A549 (cell line): ENCODE results near the gene ZFAND6. TPM values are rescaled to one million over a fixed set of nuclear protein-coding genes. Genes with fewer than 3 reads are reported as not detected.

Source experiments
- ATAC-seq, 2 experiments: fragments of 200-7000 bp in 1 of 2; fragments of >200 bp in 1 of 2; cut with Nextera tagmentation in 1 of 2; cut with Tn5 transposase in 1 of 2; 3 replicates each; pipeline versions ENCODE4 v1.8.0 to v1.9.1; 2018 to 2020; ENCODE audit warnings: mild to moderate bottlenecking in 1 of 2, moderate library complexity in 1 of 2
- CTCF ChIA-PET: fragments of 300-600 bp; sonication (Branson Sonifier 250); formaldehyde crosslinking; extraction: SDS; loops from one replicate; lab custom pipeline; 2021; ENCODE audit warnings: antibody characterized with exemption, inconsistent platforms; lab: Yijun Ruan, JAX
- POLR2A ChIA-PET: fragments of 350-600 bp; formaldehyde crosslinking; extraction: SDS; loops from one replicate; lab custom pipeline; 2021; ENCODE audit warnings: antibody characterized with exemption, inconsistent platforms; lab: Yijun Ruan, JAX
- DNase-seq, 2 experiments: peaks; one replicate each; pipeline versions ENCODE4 v3.0.0 to v3.0.0-alpha.2; 2011 to 2016; ENCODE audit warnings: low read depth in 1 of 2, low spot score in 1 of 2
- FAIRE-seq: peaks from 2 replicates; lab custom pipeline; 2011; peaks lifted over from hg19 to GRCh38; lab: Jason Lieb, UNC
- H3K27ac ChIP-seq, 2 experiments: fragments of >200 bp; sonication (Bioruptor Twin); formaldehyde crosslinking; 3 replicates each; pipeline ENCODE4 v1.5.1; 2016 to 2017
- H3K4me1 ChIP-seq: fragments of >200 bp; sonication (Bioruptor Twin); formaldehyde crosslinking; 3 replicates; pipeline ENCODE4 v1.6.1; 2016
- H3K4me2 ChIP-seq: fragments of >200 bp; sonication (Bioruptor Twin); formaldehyde crosslinking; 3 replicates; pipeline ENCODE4 v1.6.1; 2016
- H3K4me3 ChIP-seq: fragments of >200 bp; sonication (Bioruptor Twin); formaldehyde crosslinking; 3 replicates; pipeline ENCODE4 v1.5.1; 2016
- H3K9me3 ChIP-seq: fragments of >200 bp; sonication (Bioruptor Twin); formaldehyde crosslinking; 3 replicates; pipeline ENCODE4 v1.6.1; 2016
- CBX8 ChIP-seq: fragments of 200-600 bp; sonication (generic); IDR thresholded peaks from 2 replicates; pipeline ENCODE4 v1.6.1; 2016
- EHF ChIP-seq: fragments of 250-450 bp; sonication (Bioruptor Pico); IDR thresholded peaks from 2 replicates; pipeline ENCODE4 v1.5.0; 2020; ENCODE audit warnings: mild to moderate bottlenecking
- EP300 ChIP-seq, 2 experiments: fragments of >200 bp; sonication (Bioruptor Twin); formaldehyde crosslinking; IDR thresholded peaks; 2 replicates in 1 of 2; 3 replicates in 1 of 2; pipeline ENCODE4 v1.6.1; 2016 to 2017
- ESRRA ChIP-seq: fragments of 150-350 bp; IDR thresholded peaks from 2 replicates; pipeline ENCODE4 v1.6.1; 2014; ENCODE audit warnings: mild to moderate bottlenecking, low read length, borderline replicate concordance
- FOSB ChIP-seq: fragments of 250-450 bp; sonication (Bioruptor Pico); IDR thresholded peaks from 2 replicates; pipeline ENCODE4 v1.5.0; 2020; ENCODE audit warnings: mild to moderate bottlenecking, moderate library complexity
- FOSL2 ChIP-seq, 2 experiments: fragments of 450-650 bp in 1 of 2; fragments of >200 bp in 1 of 2; sonication (Bioruptor Twin) in 1 of 2; formaldehyde crosslinking; IDR thresholded peaks; 2 replicates each; pipeline versions ENCODE4 v1.5.0 to v1.6.1; 2016 to 2020; ENCODE audit warnings: mild to moderate bottlenecking in 1 of 2, moderate library complexity in 1 of 2
- FOXS1 ChIP-seq: fragments of 250-450 bp; sonication (Bioruptor Pico); IDR thresholded peaks from 2 replicates; pipeline ENCODE4 v1.5.0; 2020; ENCODE audit warnings: mild to moderate bottlenecking, moderate library complexity
- GATA3 ChIP-seq: IDR thresholded peaks from 2 replicates; pipeline ENCODE4 v1.6.1; 2012; ENCODE audit warnings: borderline replicate concordance
- MAZ ChIP-seq: fragments of 150-350 bp; IDR thresholded peaks from 2 replicates; pipeline ENCODE4 v1.6.1; 2014; ENCODE audit warnings: antibody characterized with exemption, low read depth, low read length, borderline replicate concordance
- NPAS2 ChIP-seq: fragments of 250-450 bp; sonication (Bioruptor Pico); IDR thresholded peaks from 2 replicates; pipeline ENCODE4 v1.8.0; 2022; ENCODE audit warnings: mild to moderate bottlenecking, moderate library complexity, borderline replicate concordance
- NR3C1 ChIP-seq: fragments of >200 bp; sonication (Bioruptor Twin); formaldehyde crosslinking; IDR thresholded peaks from 3 replicates; pipeline ENCODE4 v1.6.1; 2017
- POLR2A ChIP-seq: IDR thresholded peaks from 2 replicates; pipeline ENCODE4 v1.6.1; 2012; ENCODE audit warnings: mild to moderate bottlenecking, low read length
- RFX5 ChIP-seq: fragments of 450-650 bp; IDR thresholded peaks from 2 replicates; pipeline ENCODE4 v1.7.1; 2014; ENCODE audit warnings: antibody characterized with exemption, mild to moderate bottlenecking, moderate library complexity
- TP53 ChIP-seq: fragments of 250-450 bp; sonication (Bioruptor Pico); IDR thresholded peaks from 2 replicates; pipeline ENCODE4 v1.5.0; 2021; ENCODE audit warnings: mild to moderate bottlenecking, moderate library complexity
- ZFP36 ChIP-seq: fragments of 450-650 bp; IDR thresholded peaks from 2 replicates; pipeline ENCODE4 v1.6.1; 2014; ENCODE audit warnings: borderline replicate concordance; ENCODE audit not compliant: partially characterized antibody
- WGBS: methylation state at CpG from one replicate; pipeline ENCODE4 v1.1.6; 2017; ENCODE audit errors: missing lambda C conversion rate; 5-methylcytosine and 5-hydroxymethylcytosine counted together
- polyA plus RNA-seq, 4 experiments: library from polyadenylated mRNA; depleted of rRNA in 3 of 4; stranded (reverse); fragments of >200 nt; fragmentation: RNase III in 1 of 4; extraction: RNeasy Plus Mini Kit Qiagen cat#74134 plus additional on column Dnase treatment in 1 of 4; gene quantifications; 2 replicates in 3 of 4; 3 replicates in 1 of 4; pipeline ENCODE4 v1.2.3, GENCODE V29; 2011 to 2017
- TF ChIP-seq, protein P1 (sequence below): fragments of 150-350 bp; IDR thresholded peaks from 2 replicates; pipeline ENCODE4 v1.6.1; 2014; ENCODE audit warnings: low read depth, mild to moderate bottlenecking, low read length
- TF ChIP-seq, protein P2 (sequence below): fragments of 450-650 bp; IDR thresholded peaks from 2 replicates; pipeline ENCODE4 v1.6.1; 2014; ENCODE audit warnings: antibody characterized with exemption
- TF ChIP-seq, protein P3 (sequence below): fragments of 250-450 bp; sonication (Bioruptor Pico); IDR thresholded peaks from 2 replicates; pipeline ENCODE4 v1.5.0; 2020; ENCODE audit warnings: low read depth, mild to moderate bottlenecking, moderate library complexity
- TF ChIP-seq, protein P4 (sequence below): fragments of 200-600 bp; sonication (generic); IDR thresholded peaks from 2 replicates; pipeline ENCODE4 v1.6.1; 2016; ENCODE audit warnings: antibody characterized with exemption, mild to moderate bottlenecking, moderate library complexity
- TF ChIP-seq, protein P5 (sequence below): fragments of 250-450 bp; sonication (Bioruptor Pico); IDR thresholded peaks from 2 replicates; pipeline ENCODE4 v1.5.0; 2021; ENCODE audit warnings: mild to moderate bottlenecking, moderate library complexity, borderline replicate concordance

Gene ZFAND6
- polyA plus RNA-seq, 2 of the 4 experiments (the other 2 are of a cell fraction) = 152 to 307 TPM

DNA sequence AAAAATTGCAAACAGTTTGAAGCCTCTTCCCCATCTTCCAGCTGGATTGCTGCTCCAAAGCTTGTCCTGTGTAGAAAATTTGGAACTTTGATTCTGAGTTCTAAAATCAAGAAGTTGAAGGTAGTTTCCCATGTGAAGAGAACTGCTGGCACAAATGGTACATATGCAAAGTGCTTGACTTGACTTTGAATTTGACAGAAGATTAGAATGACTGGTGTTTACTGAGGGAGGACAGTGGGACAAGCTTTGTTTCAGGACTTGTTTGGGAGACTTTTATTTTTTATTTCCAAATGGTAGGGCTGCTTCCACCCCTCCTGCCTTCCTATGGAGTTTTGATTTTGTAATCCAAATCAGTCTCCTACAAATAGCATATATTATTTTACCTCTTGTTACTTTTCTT lies 7.4 kb downstream of the ZFAND6 start:
- DNase-seq (no peak), ATAC-seq (no peak), FAIRE-seq (no peak)
- CTCF ChIA-PET = no interaction called here
- Histone ChIP-seq H3K4me2 (no peak overlapping the region), H3K9me3 (no peaks in the 10 kb centered on the region), H3K27ac (no peak overlapping the region), H3K4me3 (no peak overlapping the region), H3K4me1 (peaks cover 51% of the 10 kb centered on the region)
- TF ChIP-seq NPAS2 (CRISPR knock-in tag) (no peak), POLR2A (no peak), NR3C1 (no peak), CBX8 (no peak), FOSB (CRISPR knock-in tag) (no peak), EHF (no peak), FOXS1 (CRISPR knock-in tag) (no peak), ESRRA (no peak), ZFP36 (no peak), EP300 (IDR thresholded peaks at IDR 0.05) (no peak), FOSL2 (IDR thresholded peaks at IDR 0.05) (no peak), FOSL2 (CRISPR knock-in tag; IDR thresholded peaks at IDR 0.05) (no peak), MAZ (no peak), GATA3 (no peak), TP53 (CRISPR knock-in tag) (no peak)
- TF ChIP-seq, protein P1, sequence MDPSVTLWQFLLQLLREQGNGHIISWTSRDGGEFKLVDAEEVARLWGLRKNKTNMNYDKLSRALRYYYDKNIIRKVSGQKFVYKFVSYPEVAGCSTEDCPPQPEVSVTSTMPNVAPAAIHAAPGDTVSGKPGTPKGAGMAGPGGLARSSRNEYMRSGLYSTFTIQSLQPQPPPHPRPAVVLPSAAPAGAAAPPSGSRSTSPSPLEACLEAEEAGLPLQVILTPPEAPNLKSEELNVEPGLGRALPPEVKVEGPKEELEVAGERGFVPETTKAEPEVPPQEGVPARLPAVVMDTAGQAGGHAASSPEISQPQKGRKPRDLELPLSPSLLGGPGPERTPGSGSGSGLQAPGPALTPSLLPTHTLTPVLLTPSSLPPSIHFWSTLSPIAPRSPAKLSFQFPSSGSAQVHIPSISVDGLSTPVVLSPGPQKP = no peak
- TF ChIP-seq, protein P2, sequence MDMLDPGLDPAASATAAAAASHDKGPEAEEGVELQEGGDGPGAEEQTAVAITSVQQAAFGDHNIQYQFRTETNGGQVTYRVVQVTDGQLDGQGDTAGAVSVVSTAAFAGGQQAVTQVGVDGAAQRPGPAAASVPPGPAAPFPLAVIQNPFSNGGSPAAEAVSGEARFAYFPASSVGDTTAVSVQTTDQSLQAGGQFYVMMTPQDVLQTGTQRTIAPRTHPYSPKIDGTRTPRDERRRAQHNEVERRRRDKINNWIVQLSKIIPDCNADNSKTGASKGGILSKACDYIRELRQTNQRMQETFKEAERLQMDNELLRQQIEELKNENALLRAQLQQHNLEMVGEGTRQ = no peak
- TF ChIP-seq, protein P3, sequence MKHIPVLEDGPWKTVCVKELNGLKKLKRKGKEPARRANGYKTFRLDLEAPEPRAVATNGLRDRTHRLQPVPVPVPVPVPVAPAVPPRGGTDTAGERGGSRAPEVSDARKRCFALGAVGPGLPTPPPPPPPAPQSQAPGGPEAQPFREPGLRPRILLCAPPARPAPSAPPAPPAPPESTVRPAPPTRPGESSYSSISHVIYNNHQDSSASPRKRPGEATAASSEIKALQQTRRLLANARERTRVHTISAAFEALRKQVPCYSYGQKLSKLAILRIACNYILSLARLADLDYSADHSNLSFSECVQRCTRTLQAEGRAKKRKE (CRISPR knock-in tag) = no peak
- TF ChIP-seq, protein P4, sequence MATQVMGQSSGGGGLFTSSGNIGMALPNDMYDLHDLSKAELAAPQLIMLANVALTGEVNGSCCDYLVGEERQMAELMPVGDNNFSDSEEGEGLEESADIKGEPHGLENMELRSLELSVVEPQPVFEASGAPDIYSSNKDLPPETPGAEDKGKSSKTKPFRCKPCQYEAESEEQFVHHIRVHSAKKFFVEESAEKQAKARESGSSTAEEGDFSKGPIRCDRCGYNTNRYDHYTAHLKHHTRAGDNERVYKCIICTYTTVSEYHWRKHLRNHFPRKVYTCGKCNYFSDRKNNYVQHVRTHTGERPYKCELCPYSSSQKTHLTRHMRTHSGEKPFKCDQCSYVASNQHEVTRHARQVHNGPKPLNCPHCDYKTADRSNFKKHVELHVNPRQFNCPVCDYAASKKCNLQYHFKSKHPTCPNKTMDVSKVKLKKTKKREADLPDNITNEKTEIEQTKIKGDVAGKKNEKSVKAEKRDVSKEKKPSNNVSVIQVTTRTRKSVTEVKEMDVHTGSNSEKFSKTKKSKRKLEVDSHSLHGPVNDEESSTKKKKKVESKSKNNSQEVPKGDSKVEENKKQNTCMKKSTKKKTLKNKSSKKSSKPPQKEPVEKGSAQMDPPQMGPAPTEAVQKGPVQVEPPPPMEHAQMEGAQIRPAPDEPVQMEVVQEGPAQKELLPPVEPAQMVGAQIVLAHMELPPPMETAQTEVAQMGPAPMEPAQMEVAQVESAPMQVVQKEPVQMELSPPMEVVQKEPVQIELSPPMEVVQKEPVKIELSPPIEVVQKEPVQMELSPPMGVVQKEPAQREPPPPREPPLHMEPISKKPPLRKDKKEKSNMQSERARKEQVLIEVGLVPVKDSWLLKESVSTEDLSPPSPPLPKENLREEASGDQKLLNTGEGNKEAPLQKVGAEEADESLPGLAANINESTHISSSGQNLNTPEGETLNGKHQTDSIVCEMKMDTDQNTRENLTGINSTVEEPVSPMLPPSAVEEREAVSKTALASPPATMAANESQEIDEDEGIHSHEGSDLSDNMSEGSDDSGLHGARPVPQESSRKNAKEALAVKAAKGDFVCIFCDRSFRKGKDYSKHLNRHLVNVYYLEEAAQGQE = no peak
- TF ChIP-seq, protein P5, sequence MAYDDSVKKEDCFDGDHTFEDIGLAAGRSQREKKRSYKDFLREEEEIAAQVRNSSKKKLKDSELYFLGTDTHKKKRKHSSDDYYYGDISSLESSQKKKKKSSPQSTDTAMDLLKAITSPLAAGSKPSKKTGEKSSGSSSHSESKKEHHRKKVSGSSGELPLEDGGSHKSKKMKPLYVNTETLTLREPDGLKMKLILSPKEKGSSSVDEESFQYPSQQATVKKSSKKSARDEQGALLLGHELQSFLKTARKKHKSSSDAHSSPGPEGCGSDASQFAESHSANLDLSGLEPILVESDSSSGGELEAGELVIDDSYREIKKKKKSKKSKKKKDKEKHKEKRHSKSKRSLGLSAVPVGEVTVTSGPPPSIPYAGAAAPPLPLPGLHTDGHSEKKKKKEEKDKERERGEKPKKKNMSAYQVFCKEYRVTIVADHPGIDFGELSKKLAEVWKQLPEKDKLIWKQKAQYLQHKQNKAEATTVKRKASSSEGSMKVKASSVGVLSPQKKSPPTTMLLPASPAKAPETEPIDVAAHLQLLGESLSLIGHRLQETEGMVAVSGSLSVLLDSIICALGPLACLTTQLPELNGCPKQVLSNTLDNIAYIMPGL = no peak
- POLR2A ChIA-PET = interaction anchor here (1.2 kb wide), 1 partner anchor 143 kb away, joined by 4 read pairs; no protein-coding TSS in a partner anchor

DNA sequence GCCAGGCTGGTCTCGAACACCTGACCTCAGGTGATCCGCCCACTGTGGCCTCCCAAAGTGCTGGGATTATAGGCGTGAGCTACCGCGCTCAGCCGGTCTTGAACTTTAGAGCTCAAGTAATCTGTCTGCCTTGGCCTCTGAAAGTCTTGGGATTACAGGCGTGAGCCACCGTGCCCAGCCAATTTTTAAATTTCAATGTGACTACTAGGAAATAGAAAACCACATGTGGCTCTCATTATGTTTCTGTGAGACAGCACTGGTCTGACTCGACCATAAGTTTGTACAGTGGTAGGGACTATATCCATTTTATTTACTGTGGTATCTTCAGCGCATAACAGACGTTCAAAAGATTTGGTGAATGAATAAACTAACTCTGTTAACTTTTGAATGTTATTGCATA lies 9.1 kb downstream of the ZFAND6 start:
- FAIRE-seq (no peak), ATAC-seq (no peak), DNase-seq (no peak)
- H3K9me3 ChIP-seq = no peaks in the 10 kb centered on the region
- H3K27ac ChIP-seq = peak overlapping the region in 1 of 2 experiments; percentile 4; a peak in 1 of 6 replicates
- H3K4me1 ChIP-seq = peaks cover 47% of the 10 kb centered on the region
- no peak overlapping the region for H3K4me3 ChIP-seq
- 76% methylated on average over 11 of the region's 11 CpGs for WGBS
- TF ChIP-seq RFX5 = no peak
- TF ChIP-seq, all 56 proteins: peak for 0
- CTCF ChIA-PET = interaction anchor here (0.8 to 0.9 kb wide), 2 partner anchors 16 to 105 kb away, joined by 4 read pairs; no protein-coding TSS in a partner anchor
- POLR2A ChIA-PET = interaction anchor here (1.2 kb wide), 1 partner anchor 9 kb away, joined by 4 read pairs; the partner anchor contains the start of gene ZFAND6
- H3K4me2 ChIP-seq = peak overlapping the region; percentile 1; the same call in 1 of the 3 replicates
